ENCODE results near the gene JAG2. TPM values are rescaled to one million over a fixed set of nuclear protein-coding genes. Genes with fewer than 3 reads are reported as not detected.
A peak's percentile ranks its signal among the peaks of the same experiment; 100 is the strongest.

The JAG2 gene
- total and polyA plus RNA-seq, 11 donors, result 19.1 to 62.4 (median 25.9) TPM

DNA sequence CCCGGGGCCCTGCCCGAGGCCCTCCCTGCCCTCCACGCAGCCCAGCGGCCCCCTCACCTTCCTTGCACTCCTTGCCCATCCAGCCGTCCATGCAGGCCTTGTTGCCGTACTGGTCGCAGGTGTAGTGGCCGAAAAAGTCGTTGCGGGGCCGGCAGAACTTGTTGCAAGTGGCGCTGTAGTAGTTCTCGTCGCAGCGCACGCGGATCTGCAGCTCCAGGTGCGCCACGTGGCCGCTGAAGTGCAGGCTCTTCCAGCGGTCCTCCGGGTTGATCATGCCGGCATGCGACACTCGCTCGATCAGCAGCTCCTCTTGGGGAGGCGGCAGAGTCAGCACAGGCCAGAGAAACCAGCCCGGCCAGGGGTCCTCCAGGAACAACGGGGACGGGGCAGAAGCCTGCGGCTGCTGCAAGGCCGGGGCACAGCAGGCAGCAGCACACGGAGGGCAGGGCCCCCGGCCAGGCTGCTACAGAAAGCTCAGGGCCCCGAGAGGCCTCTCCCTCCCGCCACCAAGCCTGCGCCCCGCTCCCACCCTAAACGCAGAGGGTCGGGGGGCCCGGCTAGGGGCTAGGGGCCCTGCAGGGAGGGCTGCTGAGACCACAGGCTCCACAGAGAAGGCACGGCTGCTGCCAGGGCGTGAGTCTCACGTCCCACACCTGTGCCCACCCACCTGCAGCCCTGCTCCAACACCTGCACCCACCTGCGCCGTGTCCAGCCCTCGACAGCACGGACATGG is 12.7 kb downstream of the JAG2 start:
- Histone ChIP-seq H3K4me3 (no peak overlapping the region), H3K9me3 (no peaks in the 10 kb centered on the region), H3K36me3 (peaks cover 0 to 15% (median 0%) of the 10 kb centered on the region in 9 donors), H3K27ac (no peak overlapping the region), H3K27me3 (no peaks in the 10 kb centered on the region), H3K4me1 (peaks cover 6 to 43% (median 25%) of the 10 kb centered on the region in 12 donors)
- intact Hi-C loops (cut with DNase I), result loop anchor here in 1 of 10 donors (10.0 kb wide), 1 partner anchor 61 kb away; no protein-coding TSS in a partner anchor
- TF ChIP-seq POLR2A (IDR thresholded peaks at IDR 0.05), result no peak
- TF ChIP-seq, protein P1, sequence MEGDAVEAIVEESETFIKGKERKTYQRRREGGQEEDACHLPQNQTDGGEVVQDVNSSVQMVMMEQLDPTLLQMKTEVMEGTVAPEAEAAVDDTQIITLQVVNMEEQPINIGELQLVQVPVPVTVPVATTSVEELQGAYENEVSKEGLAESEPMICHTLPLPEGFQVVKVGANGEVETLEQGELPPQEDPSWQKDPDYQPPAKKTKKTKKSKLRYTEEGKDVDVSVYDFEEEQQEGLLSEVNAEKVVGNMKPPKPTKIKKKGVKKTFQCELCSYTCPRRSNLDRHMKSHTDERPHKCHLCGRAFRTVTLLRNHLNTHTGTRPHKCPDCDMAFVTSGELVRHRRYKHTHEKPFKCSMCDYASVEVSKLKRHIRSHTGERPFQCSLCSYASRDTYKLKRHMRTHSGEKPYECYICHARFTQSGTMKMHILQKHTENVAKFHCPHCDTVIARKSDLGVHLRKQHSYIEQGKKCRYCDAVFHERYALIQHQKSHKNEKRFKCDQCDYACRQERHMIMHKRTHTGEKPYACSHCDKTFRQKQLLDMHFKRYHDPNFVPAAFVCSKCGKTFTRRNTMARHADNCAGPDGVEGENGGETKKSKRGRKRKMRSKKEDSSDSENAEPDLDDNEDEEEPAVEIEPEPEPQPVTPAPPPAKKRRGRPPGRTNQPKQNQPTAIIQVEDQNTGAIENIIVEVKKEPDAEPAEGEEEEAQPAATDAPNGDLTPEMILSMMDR (IDR thresholded peaks at IDR 0.05), result no peak
- WGBS, 4 donors, result 84 to 91% (median 85%) methylated on average over 24 to 48 of the region's 48 CpGs
- no peak for ATAC-seq
- peak in 3 of 5 donors; percentile 19 to 58 (median 20) for DNase-seq

DNA sequence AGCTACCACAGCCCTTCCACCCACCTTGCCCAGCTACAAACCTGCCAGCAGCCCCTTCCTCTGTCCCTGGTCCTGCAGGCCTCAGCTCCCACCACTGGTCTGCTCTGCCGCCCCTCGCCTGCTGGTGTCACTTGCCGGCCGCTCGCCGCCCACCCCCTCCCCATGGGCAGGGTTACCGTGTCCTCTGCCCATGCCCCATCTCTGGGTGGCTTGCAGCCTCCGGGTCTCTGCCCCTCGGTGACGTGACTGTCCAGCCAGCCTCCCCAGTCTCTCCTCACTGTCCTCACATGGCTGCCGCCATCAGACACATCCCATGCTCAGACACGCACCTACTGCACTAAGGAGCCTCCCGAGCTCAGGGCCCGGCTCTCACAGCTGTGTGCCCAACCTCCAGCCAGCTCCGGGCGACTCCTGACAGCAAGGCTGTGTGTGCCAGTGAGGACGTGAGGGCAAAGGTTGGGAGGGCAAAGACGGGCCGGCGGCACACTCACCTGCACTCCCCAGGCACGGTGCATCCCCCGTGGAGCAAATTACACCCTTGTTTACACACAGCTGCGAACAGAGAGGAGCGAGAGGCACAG is 13.4 kb downstream of the JAG2 start:
- H3K4me1 ChIP-seq, result peaks cover 6 to 43% (median 25%) of the 10 kb centered on the region in 12 donors

DNA sequence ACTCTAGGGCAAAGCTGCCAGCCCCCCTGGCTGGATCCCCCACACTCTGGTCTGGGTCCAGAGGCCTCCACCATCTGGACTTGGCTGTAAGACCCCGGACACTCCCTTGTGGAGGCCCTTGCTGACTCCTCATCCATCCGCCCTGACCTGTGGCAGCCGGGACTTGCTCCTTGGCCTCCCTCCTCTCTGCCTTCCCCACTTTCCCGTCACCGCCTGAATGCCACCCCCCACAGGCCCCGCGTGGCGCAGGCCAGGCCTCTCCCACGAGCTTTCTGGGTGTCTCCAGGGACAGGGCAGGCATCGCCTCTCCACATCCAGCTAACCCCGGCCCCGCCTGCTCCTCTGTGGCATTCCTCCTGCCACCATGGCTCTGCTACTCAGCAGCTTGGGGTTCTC is 14.1 kb downstream of the JAG2 start:
- TF ChIP-seq, protein P1 (IDR thresholded peaks at IDR 0.05), result no peak
- no peak for TF ChIP-seq POLR2A (IDR thresholded peaks at IDR 0.05)
- peaks cover 6 to 43% (median 25%) of the 10 kb centered on the region in 12 donors for H3K4me1 ChIP-seq
- no peak overlapping the region for H3K4me3 ChIP-seq
- 55 to 66% (median 61%) methylated on average over 12 of the region's 12 CpGs for WGBS, 4 donors
- ATAC-seq (no peak), DNase-seq (peak in 3 of 5 donors; percentile 32 to 46 (median 46))
- peak overlapping the region in 11 of 12 donors; percentile 48 to 88 (median 78) for H3K27ac ChIP-seq
- no peaks in the 10 kb centered on the region for H3K9me3 ChIP-seq
- intact Hi-C loops (cut with DNase I), result loop anchor here in 4 of 10 donors (5.0 to 10.0 kb wide), 5 partner anchors 43 to 62 kb away; no protein-coding TSS in a partner anchor
- H3K36me3 ChIP-seq, result peaks cover 0 to 24% (median 0%) of the 10 kb centered on the region in 9 donors
- H3K27me3 ChIP-seq, result no peaks in the 10 kb centered on the region

More for the DNA sequence above, 13.4 kb downstream of the JAG2 start:
- no peaks in the 10 kb centered on the region for H3K27me3 ChIP-seq
- TF ChIP-seq, protein P1 (IDR thresholded peaks at IDR 0.05), result no peak
- no peak for TF ChIP-seq POLR2A (IDR thresholded peaks at IDR 0.05)
- ATAC-seq (no peak), DNase-seq (peak in 3 of 5 donors; percentile 18 to 55 (median 18))
- intact Hi-C loops (cut with DNase I), result loop anchor here in 1 of 10 donors (10.0 kb wide), 1 partner anchor 60 kb away; no protein-coding TSS in a partner anchor
- H3K36me3 ChIP-seq, result peaks cover 0 to 22% (median 0%) of the 10 kb centered on the region in 9 donors
- H3K4me3 ChIP-seq, result no peak overlapping the region
- 68 to 91% (median 81%) methylated on average over 17 to 24 of the region's 24 CpGs for WGBS, 4 donors
- H3K9me3 ChIP-seq, result no peaks in the 10 kb centered on the region
- H3K27ac ChIP-seq, result peak overlapping the region in 5 of 12 donors; percentile 10 to 88 (median 64)

All from heart left ventricle (tissue), 16 donors.